Ovary (tissue), 9 donors: ENCODE results near the gene ANK2. TPM values are rescaled to one million over a fixed set of nuclear protein-coding genes. Genes with fewer than 3 reads are reported as not detected.

Experiments used
- DNase-seq, 5 donors: peaks; one replicate each; pipeline ENCODE4 v3.0.0-alpha.2; 2019 to 2020
- H3K27ac ChIP-seq, 2 donors: fragments of 200-600 bp; one replicate each; pipeline versions ENCODE4 v1.5.1 to v1.8.0; 2019 to 2022
- H3K27me3 ChIP-seq: fragments of 200-600 bp; one replicate; pipeline ENCODE4 v1.8.0; 2022
- H3K36me3 ChIP-seq: fragments of 200-600 bp; sonication (generic); one replicate; pipeline ENCODE4 v1.5.1; 2019
- H3K4me1 ChIP-seq: one replicate; pipeline ENCODE4 v1.8.1; 2013; ENCODE audit warnings: mild to moderate bottlenecking, moderate library complexity; ENCODE audit not compliant: insufficient read depth
- H3K4me3 ChIP-seq: fragments of 200-600 bp; sonication (generic); one replicate; pipeline ENCODE4 v1.5.1; 2017
- H3K9me3 ChIP-seq, 2 donors: fragments of 200-600 bp in 1 of 2; sonication (generic) in 1 of 2; one replicate each; pipeline versions ENCODE4 v1.5.1 to v1.8.1; 2013 to 2019; ENCODE audit warnings: mild to moderate bottlenecking in 1 of 2, moderate library complexity in 1 of 2
- CTCF ChIP-seq, 3 donors: fragments of 450-650 bp in 2 of 3; fragments of 200-600 bp in 1 of 3; IDR thresholded peaks; one replicate each; pipeline versions ENCODE4 v1.5.1 to v1.8.0; 2016 to 2022; ENCODE audit warnings: antibody characterized with exemption in 3 of 3, mild to moderate bottlenecking in 1 of 3
- EP300 ChIP-seq: sonication (generic); formaldehyde crosslinking; IDR thresholded peaks from one replicate; pipeline ENCODE4 v1.6.1; 2017; ENCODE audit warnings: antibody characterized with exemption
- POLR2A ChIP-seq: fragments of 450-650 bp; IDR thresholded peaks from one replicate; pipeline ENCODE4 v1.6.1; 2017; ENCODE audit warnings: antibody characterized with exemption, mild to moderate bottlenecking, moderate library complexity
- WGBS, 3 donors: extraction: QIAGEN DNeasy Blood & Tissue Kit in 1 of 3; methylation state at CpG; one replicate each; pipeline versions ENCODE4 v1.1.5 to v1.1.7; 2013 to 2017; 5-methylcytosine and 5-hydroxymethylcytosine counted together
- intact Hi-C, 4 donors: fragments of 100-400 bp; cut with DNase I; formaldehyde crosslinking; loops; one replicate each; pipeline versions ENCODE4 v1.11.0 to v1.15.1; 2022 to 2023
- polyA plus RNA-seq, 2 donors: library from polyadenylated mRNA; stranded (reverse); fragments of 200-250 nt in 1 of 2; fragments of 350-450 nt in 1 of 2; fragmentation: Illumina TruSeq in 1 of 2; extraction: RNeasy Lipid Tissue Mini Kit (QIAGEN cat#74804) in 1 of 2; gene quantifications; one replicate each; pipeline ENCODE4 v1.2.3, GENCODE V29; 2013 to 2014
- total RNA-seq, 7 donors: library from RNA; depleted of rRNA in 2 of 7; stranded (reverse); fragments of >200 nt in 2 of 7; fragmentation: NEBNext Ultra II Directional in 3 of 7; extraction: Animal tissue kit (Norgen Biotek cat#: 25700) in 3 of 7; gene quantifications; one replicate each; pipeline versions ENCODE4 v1.1.0 to v1.2.4, GENCODE V29; 2016 to 2023
- donor health status: DM: no; HTN: no; CAD: no; lungs with moderate emphysema.
- donor health status: DM: no; HTN: no; CAD: no.
- donor health status: Bipolar disorder and iron deficiency.
- donor health status: DM: yes; HTN: yes; CAD: no.
- donor health status: DM: no; HTN: no; CAD: no.
- donor health status: DM: yes; HTN: yes; CAD: no.

ANK2 gene
- total and polyA plus RNA-seq, 9 donors: 26.4 to 120 (median 66.9) TPM

- no peaks in the 10 kb centered on the region for H3K4me1 ChIP-seq
- no peaks in the 10 kb centered on the region for H3K9me3 ChIP-seq
- H3K27me3 ChIP-seq: no peaks in the 10 kb centered on the region
- no peak for DNase-seq
- H3K36me3 ChIP-seq: no peaks in the 10 kb centered on the region
- no peak overlapping the region for H3K27ac ChIP-seq
- no peak for TF ChIP-seq POLR2A
- TF ChIP-seq CTCF (IDR thresholded peaks at IDR 0.05): no peak
- TF ChIP-seq EP300: no peak
- H3K4me3 ChIP-seq: no peak overlapping the region
- intact Hi-C loops: no loop called here
- WGBS, 3 donors: 82 to 89% (median 83%) methylated on average over 2 of the region's 2 CpGs
Observed at GRCh38 chr4:113311047-113311446, 261.6 kb downstream of the ANK2 start.

DNA sequence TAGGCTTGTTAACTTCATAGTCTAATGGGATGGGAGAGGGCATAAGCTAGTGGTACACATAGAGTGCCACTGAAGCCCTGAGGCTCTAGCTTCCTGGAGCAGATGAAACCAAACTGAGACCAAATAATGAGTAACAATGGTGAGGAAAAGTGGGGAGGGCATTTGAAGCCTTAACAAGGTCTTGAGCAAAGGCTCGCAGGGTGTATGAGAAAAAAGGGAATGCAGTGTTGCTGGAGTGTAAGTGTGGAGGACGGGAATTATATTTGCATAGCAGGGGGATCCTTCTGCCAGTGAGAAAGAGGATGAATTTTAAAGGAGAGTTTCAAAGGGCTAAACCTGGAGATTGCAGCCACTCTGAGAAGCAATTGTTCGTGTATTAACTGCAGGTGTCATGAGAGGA, 263.1 kb downstream of the ANK2 start:
- Histone ChIP-seq H3K9me3 (no peaks in the 10 kb centered on the region), H3K4me3 (no peak overlapping the region), H3K36me3 (no peaks in the 10 kb centered on the region), H3K27ac (no peak overlapping the region), H3K4me1 (no peaks in the 10 kb centered on the region), H3K27me3 (no peaks in the 10 kb centered on the region)
- DNase-seq: no peak
- intact Hi-C loops: no loop called here
- TF ChIP-seq CTCF (IDR thresholded peaks at IDR 0.05): no peak
- 91 to 96% (median 95%) methylated on average over 3 of the region's 3 CpGs for WGBS, 3 donors

- H3K4me1 ChIP-seq: no peaks in the 10 kb centered on the region
- H3K27ac ChIP-seq: no peak overlapping the region
- 90 to 97% (median 95%) methylated on average over 3 of the region's 3 CpGs for WGBS, 3 donors
- no peaks in the 10 kb centered on the region for H3K9me3 ChIP-seq
- no peak overlapping the region for H3K4me3 ChIP-seq
- intact Hi-C loops: no loop called here
- H3K27me3 ChIP-seq: no peaks in the 10 kb centered on the region
- H3K36me3 ChIP-seq: no peaks in the 10 kb centered on the region
- no peak for DNase-seq
- no peak for TF ChIP-seq EP300
- TF ChIP-seq CTCF (IDR thresholded peaks at IDR 0.05): no peak
- TF ChIP-seq POLR2A: no peak
Observed at GRCh38 chr4:113314426-113314825, 265.0 kb downstream of the ANK2 start.

- H3K27me3 ChIP-seq: no peaks in the 10 kb centered on the region
- H3K36me3 ChIP-seq: no peaks in the 10 kb centered on the region
- intact Hi-C loops: no loop called here
- no peaks in the 10 kb centered on the region for H3K9me3 ChIP-seq
- 71 to 81% (median 81%) methylated on average over 4 of the region's 4 CpGs for WGBS, 3 donors
- DNase-seq: no peak
- no peak overlapping the region for H3K27ac ChIP-seq
- no peak overlapping the region for H3K4me3 ChIP-seq
- TF ChIP-seq CTCF (IDR thresholded peaks at IDR 0.05) (no peak), EP300 (no peak), POLR2A (no peak)
- no peaks in the 10 kb centered on the region for H3K4me1 ChIP-seq
Observed at GRCh38 chr4:113316879-113317278, 267.4 kb downstream of the ANK2 start.

GRCh38 chr4:113317523-113317922, 268.1 kb downstream of the ANK2 start:
- 91 to 96% (median 95%) methylated on average over 5 of the region's 5 CpGs for WGBS, 3 donors
- no peak for DNase-seq
- Histone ChIP-seq H3K4me1 (no peaks in the 10 kb centered on the region), H3K36me3 (no peaks in the 10 kb centered on the region), H3K9me3 (no peaks in the 10 kb centered on the region), H3K27me3 (no peaks in the 10 kb centered on the region), H3K4me3 (no peak overlapping the region), H3K27ac (no peak overlapping the region)
- TF ChIP-seq CTCF (IDR thresholded peaks at IDR 0.05): no peak
- TF ChIP-seq EP300: no peak
- no peak for TF ChIP-seq POLR2A
- intact Hi-C loops: no loop called here
